Muscle of leg (tissue), 11 donors: ENCODE results near the gene MYH9. TPM values are rescaled to one million over a fixed set of nuclear protein-coding genes. Genes with fewer than 3 reads are reported as not detected.
"Not testable (repeated sequence)": the region's sequence is repeated elsewhere in the genome, so short reads cannot be mapped to it uniquely, and the experiment has no call there.

Experiments
- DNase-seq: peaks from one replicate; pipeline ENCODE4 v3.0.0; 2013
- H3K27ac ChIP-seq: one replicate; pipeline ENCODE4 v1.5.1; 2013; ENCODE audit warnings: mild to moderate bottlenecking, low read length, control low read depth
- H3K27me3 ChIP-seq: one replicate; pipeline ENCODE4 v1.6.1; 2013; ENCODE audit warnings: low read length; ENCODE audit not compliant: control insufficient read depth, insufficient read depth
- H3K36me3 ChIP-seq: one replicate; pipeline ENCODE4 v1.6.1; 2013; ENCODE audit warnings: low read length; ENCODE audit not compliant: control insufficient read depth, insufficient read depth
- H3K4me1 ChIP-seq: one replicate; pipeline ENCODE4 v1.6.1; 2013; ENCODE audit warnings: low read length; ENCODE audit not compliant: control insufficient read depth, insufficient read depth
- H3K4me3 ChIP-seq: one replicate; pipeline ENCODE4 v1.5.1; 2013; ENCODE audit warnings: low read length, control low read depth
- H3K9me3 ChIP-seq: replicated peaks from 2 replicates; pipeline ENCODE4 v1.6.1; 2013; ENCODE audit warnings: low read depth, low read length; ENCODE audit not compliant: control insufficient read depth
- WGBS: methylation state at CpG from one replicate; pipeline ENCODE4 v1.1.5; 2013; ENCODE audit warnings: missing lambda C conversion rate; ENCODE audit not compliant: insufficient coverage; 5-methylcytosine and 5-hydroxymethylcytosine counted together
- polyA plus RNA-seq, 8 donors: library from polyadenylated mRNA; unstranded; fragments of 120-200 nt; gene quantifications; one replicate each; pipeline versions ENCODE4 v1.2.1 to v1.2.3, GENCODE V29; 2013; ENCODE audit warnings: inconsistent platforms in 1 of 8, low replicate concordance in 1 of 8; ENCODE audit not compliant: insufficient read length in 8 of 8, insufficient read depth in 1 of 8
- total RNA-seq: library from RNA; stranded (reverse); fragments of 120-200 nt; gene quantifications from one replicate; pipeline ENCODE4 v1.2.4, GENCODE V29; 2013

Gene MYH9
- total and polyA plus RNA-seq, 9 donors = 61.9 to 160 (median 122) TPM

- H3K36me3 ChIP-seq, H3K27ac ChIP-seq, H3K4me3 ChIP-seq, DNase-seq, H3K27me3 ChIP-seq, H3K9me3 ChIP-seq, H3K4me1 ChIP-seq: not testable (repeated sequence)
- WGBS = 100% methylated on average over 2 of the region's 5 CpGs
Measured at GRCh38 chr22:36271951-36272350, 115.8 kb downstream of the MYH9 start.

- not testable (repeated sequence) for H3K4me1 ChIP-seq, DNase-seq, H3K4me3 ChIP-seq, H3K27ac ChIP-seq, H3K9me3 ChIP-seq, H3K36me3 ChIP-seq, H3K27me3 ChIP-seq
- WGBS = 80% methylated on average over 5 of the region's 7 CpGs
Measured at GRCh38 chr22:36271231-36271630, 116.5 kb downstream of the MYH9 start.

DNA sequence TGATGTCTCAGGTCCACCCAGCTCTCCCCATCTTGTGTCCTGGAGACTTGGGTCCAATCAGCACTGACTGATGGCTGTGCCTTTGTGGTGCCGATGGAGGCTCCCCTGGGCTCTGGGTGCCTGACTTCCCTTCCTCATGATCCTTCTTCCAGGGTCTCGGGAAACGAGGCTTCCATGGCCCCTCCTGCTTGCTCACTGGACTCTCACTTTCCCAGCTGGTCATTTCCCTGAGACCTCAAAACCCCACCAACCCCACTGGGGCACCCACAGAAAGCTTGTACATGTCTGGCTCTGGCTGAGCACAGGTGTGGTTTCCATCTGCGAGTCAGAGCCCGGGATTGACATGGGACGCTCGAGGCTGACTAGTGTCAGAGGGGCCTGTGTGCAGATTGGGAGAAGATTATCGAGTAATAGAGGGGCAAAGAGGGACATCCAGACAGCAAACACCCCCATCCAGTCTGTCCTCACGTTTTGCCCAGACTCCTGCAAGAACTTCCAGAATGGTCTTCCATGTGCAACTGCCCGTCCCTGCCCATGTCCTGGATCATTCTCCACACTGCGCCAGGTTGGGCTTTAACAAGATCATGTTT, 119.8 kb downstream of the MYH9 start:
- DNase-seq = no peak
- WGBS = 80% methylated on average over 5 of the region's 11 CpGs

DNA sequence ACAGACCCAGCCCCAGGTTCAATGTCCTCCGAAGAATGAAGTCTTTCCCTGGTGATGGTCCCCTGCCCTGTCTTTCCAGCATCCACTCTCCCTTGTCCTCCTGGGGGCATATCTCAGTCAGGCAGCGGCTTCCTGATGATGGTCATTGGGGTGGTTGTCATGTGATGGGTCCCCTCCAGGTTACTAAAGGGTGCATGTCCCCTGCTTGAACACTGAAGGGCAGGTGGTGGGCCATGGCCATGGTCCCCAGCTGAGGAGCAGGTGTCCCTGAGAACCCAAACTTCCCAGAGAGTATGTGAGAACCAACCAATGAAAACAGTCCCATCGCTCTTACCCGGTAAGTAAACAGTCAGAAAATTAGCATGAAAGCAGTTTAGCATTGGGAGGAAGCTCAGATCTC, 120.7 kb downstream of the MYH9 start:
- no CpG with 5 or more reads among the region's 4 CpGs for WGBS

More for the DNA sequence above, 119.8 kb downstream of the MYH9 start:
- Histone ChIP-seq H3K4me1 (no peaks in the 10 kb centered on the region), H3K4me3 (no peak overlapping the region), H3K27me3 (no peaks in the 10 kb centered on the region), H3K9me3 (no peaks in the 10 kb centered on the region), H3K36me3 (peaks cover 6% of the 10 kb centered on the region), H3K27ac (no peak overlapping the region)

DNA sequence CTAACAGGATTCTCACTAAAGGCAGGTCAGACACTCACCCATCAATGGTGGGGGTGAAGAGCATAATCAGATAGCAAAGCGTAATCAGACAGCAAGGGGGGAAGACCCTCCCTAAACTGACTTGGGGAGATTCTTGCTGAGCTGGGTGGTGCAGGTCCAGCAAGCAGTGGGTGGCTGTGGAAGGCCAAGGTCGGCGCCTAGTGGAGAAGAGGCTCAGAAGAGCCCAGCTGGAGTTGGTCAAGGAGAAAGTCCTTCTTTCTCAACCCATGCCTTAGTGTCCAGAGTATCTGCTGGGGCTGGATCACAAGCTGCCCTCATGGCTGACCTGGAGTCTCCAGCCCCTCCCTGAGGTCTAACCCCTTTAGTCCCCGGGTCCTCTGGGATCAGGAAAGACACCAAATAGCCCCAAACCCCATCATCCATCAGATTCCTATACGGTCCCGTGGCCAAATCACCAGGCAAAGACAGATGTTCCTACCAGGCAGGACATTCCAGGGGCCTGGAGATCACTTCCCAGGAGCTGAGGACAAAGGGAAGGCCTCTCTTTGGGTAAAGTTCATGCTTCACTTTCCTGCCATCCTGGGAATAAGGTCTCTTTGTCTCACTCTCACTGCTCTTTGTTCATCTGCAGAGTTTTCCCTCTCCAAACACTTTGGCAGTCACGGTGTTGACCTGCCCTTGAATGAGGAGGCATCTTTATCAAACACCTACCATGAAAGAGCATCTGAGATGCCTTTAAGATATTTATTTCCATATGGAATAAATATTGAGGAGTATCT, 123.7 kb downstream of the MYH9 start:
- H3K4me1 ChIP-seq = peaks cover 20% of the 10 kb centered on the region
- not testable (repeated sequence) for H3K27ac ChIP-seq, H3K9me3 ChIP-seq, H3K4me3 ChIP-seq, H3K27me3 ChIP-seq, DNase-seq
- 79% methylated on average over 2 of the region's 7 CpGs for WGBS
- peaks cover 10% of the 10 kb centered on the region for H3K36me3 ChIP-seq

More for the DNA sequence above, 120.7 kb downstream of the MYH9 start:
- H3K27ac ChIP-seq = no peak overlapping the region
- no peaks in the 10 kb centered on the region for H3K9me3 ChIP-seq
- no peaks in the 10 kb centered on the region for H3K4me1 ChIP-seq
- no peaks in the 10 kb centered on the region for H3K27me3 ChIP-seq
- no peak for DNase-seq
- H3K4me3 ChIP-seq = no peak overlapping the region
- peaks cover 6% of the 10 kb centered on the region for H3K36me3 ChIP-seq

GRCh38 chr22:36263216-36263673, 124.5 kb downstream of the MYH9 start:
- not testable (repeated sequence) for H3K27ac ChIP-seq, H3K9me3 ChIP-seq, H3K27me3 ChIP-seq, DNase-seq, H3K4me3 ChIP-seq
- H3K4me1 ChIP-seq = peaks cover 29% of the 10 kb centered on the region
- peaks cover 10% of the 10 kb centered on the region for H3K36me3 ChIP-seq
- no CpG with 5 or more reads among the region's 5 CpGs for WGBS

GRCh38 chr22:36262307-36262706, 125.5 kb downstream of the MYH9 start:
- WGBS = 95% methylated on average over 3 of the region's 3 CpGs
- not testable (repeated sequence) for DNase-seq, H3K4me3 ChIP-seq, H3K27me3 ChIP-seq, H3K27ac ChIP-seq, H3K9me3 ChIP-seq
- peaks cover 10% of the 10 kb centered on the region for H3K36me3 ChIP-seq
- peaks cover 34% of the 10 kb centered on the region for H3K4me1 ChIP-seq

GRCh38 chr22:36261675-36262074, 126.1 kb downstream of the MYH9 start:
- H3K4me3 ChIP-seq, H3K27ac ChIP-seq, DNase-seq, H3K9me3 ChIP-seq, H3K27me3 ChIP-seq: not testable (repeated sequence)
- Histone ChIP-seq H3K4me1 (peaks cover 36% of the 10 kb centered on the region), H3K36me3 (peaks cover 10% of the 10 kb centered on the region)
- WGBS = 92% methylated on average over 4 of the region's 6 CpGs

GRCh38 chr22:36259615-36260300, 128.0 kb downstream of the MYH9 start:
- peaks cover 5% of the 10 kb centered on the region for H3K36me3 ChIP-seq
- peaks cover 43% of the 10 kb centered on the region for H3K4me1 ChIP-seq

More at GRCh38 chr22:36259615-36260300, 128.0 kb downstream of the MYH9 start:
- WGBS = 45% methylated on average over 5 of the region's 14 CpGs
- H3K4me3 ChIP-seq = no peak overlapping the region
- H3K9me3 ChIP-seq = no peaks in the 10 kb centered on the region
- peak overlapping the region; percentile 84 for H3K27ac ChIP-seq
- DNase-seq = no peak
- no peaks in the 10 kb centered on the region for H3K27me3 ChIP-seq
